Measurements from ENCODE around the gene MMP28.

Gene MMP28

DNA sequence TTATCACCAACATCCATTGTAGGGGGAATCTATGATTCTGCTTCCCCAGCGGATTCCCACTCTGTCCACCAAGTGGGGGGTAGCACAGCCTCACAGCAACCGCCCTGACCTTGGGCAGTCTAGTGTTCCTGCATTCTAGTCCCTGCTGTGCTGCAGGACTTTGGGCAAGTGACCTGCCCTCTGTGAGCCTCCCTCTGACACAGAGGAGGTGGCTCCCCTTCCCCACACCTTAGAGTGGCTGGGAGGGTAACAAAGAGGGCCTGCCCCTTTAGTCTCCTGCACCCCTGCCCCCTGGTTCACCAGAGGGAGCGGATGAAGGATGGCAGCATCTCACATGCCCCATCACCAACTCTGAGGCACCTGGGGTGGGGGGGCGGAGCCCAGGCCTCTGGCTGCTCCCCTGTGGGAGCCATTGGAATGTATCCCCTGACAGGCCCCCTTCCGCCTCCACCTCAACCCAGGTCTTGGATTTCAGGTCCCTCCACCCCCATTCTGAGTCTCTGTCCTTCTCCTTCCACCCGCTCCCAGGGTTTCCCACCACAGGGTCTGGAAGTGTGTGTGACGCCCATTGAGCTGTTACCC is 52.5 kb downstream of the MMP28 start:
- no peak for TF ChIP-seq EZH2phosphoT487 (conservative IDR thresholded peaks at IDR 0.05; ENCODE audit: low read length)
- TF ChIP-seq CTCF (IDR thresholded peaks at IDR 0.05; ENCODE audit: insufficient read depth, low read length, poor library complexity, severe bottlenecking), result no peak
- Histone ChIP-seq H3K27ac (ENCODE audit: low read depth, low read length) (no peak overlapping the region), H3K4me3 (ENCODE audit: insufficient read depth, low read length, poor library complexity, severe bottlenecking) (no peak overlapping the region), H2AFZ (ENCODE audit: low read depth, low read length, severe bottlenecking) (no peak overlapping the region), H3F3A (ENCODE audit: insufficient read depth) (no peaks in the 10 kb centered on the region), H3K36me3 (ENCODE audit: low read length) (no peaks in the 10 kb centered on the region), H3K27me3 (ENCODE audit: low read length) (no peaks in the 10 kb centered on the region), H3K9ac (ENCODE audit: low read length) (no peak overlapping the region), H3K9me2 (replicated peaks; ENCODE audit: insufficient read depth, low read length) (no peaks in the 10 kb centered on the region), H3K9me3 (ENCODE audit: insufficient read depth, low read length) (no peaks in the 10 kb centered on the region), H4K20me1 (ENCODE audit: low read depth, low read length) (no peaks in the 10 kb centered on the region), H3K4me2 (ENCODE audit: low read depth, low read length, poor library complexity, severe bottlenecking) (no peak overlapping the region), H3K79me2 (ENCODE audit: insufficient read depth, low read length) (no peaks in the 10 kb centered on the region)

DNA sequence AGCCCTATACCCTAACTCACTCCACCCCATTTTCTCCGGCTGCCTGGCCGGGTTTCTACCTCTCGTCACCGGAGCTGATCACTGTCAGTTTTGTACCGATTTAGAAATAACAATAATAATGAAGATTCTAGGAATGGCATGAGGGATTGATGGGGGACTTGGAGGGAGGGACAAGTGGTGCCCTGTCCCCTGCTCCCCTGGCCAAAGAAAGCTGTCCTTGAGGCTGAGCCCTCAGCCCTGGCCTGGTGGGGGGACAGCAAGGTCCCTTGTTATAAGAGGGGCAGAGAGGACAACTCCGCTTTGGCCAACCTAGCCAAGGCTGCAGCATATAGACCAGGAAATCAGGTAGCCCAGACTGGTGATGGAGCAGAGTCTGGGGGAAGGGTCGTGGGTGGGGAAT is 52.9 kb downstream of the MMP28 start:
- no peak overlapping the region for H3K4me2 ChIP-seq (ENCODE audit: low read depth, low read length, poor library complexity, severe bottlenecking)
- H3K27me3 ChIP-seq (ENCODE audit: low read length), result no peaks in the 10 kb centered on the region
- TF ChIP-seq EZH2phosphoT487 (conservative IDR thresholded peaks at IDR 0.05; ENCODE audit: low read length) (no peak), CTCF (IDR thresholded peaks at IDR 0.05; ENCODE audit: insufficient read depth, low read length, poor library complexity, severe bottlenecking) (no peak)
- H3K79me2 ChIP-seq (ENCODE audit: insufficient read depth, low read length), result no peaks in the 10 kb centered on the region
- no peak overlapping the region for H3K27ac ChIP-seq (ENCODE audit: low read depth, low read length)
- H2AFZ ChIP-seq (ENCODE audit: low read depth, low read length, severe bottlenecking), result no peak overlapping the region
- H3K4me3 ChIP-seq (ENCODE audit: insufficient read depth, low read length, poor library complexity, severe bottlenecking), result no peak overlapping the region
- no peaks in the 10 kb centered on the region for H3K9me3 ChIP-seq (ENCODE audit: insufficient read depth, low read length)
- no peaks in the 10 kb centered on the region for H3K36me3 ChIP-seq (ENCODE audit: low read length)
- H3K9ac ChIP-seq (ENCODE audit: low read length), result no peak overlapping the region
- no peaks in the 10 kb centered on the region for H3F3A ChIP-seq (ENCODE audit: insufficient read depth)
- H4K20me1 ChIP-seq (ENCODE audit: low read depth, low read length), result no peaks in the 10 kb centered on the region
- H3K9me2 ChIP-seq (replicated peaks; ENCODE audit: insufficient read depth, low read length), result no peaks in the 10 kb centered on the region

DNA sequence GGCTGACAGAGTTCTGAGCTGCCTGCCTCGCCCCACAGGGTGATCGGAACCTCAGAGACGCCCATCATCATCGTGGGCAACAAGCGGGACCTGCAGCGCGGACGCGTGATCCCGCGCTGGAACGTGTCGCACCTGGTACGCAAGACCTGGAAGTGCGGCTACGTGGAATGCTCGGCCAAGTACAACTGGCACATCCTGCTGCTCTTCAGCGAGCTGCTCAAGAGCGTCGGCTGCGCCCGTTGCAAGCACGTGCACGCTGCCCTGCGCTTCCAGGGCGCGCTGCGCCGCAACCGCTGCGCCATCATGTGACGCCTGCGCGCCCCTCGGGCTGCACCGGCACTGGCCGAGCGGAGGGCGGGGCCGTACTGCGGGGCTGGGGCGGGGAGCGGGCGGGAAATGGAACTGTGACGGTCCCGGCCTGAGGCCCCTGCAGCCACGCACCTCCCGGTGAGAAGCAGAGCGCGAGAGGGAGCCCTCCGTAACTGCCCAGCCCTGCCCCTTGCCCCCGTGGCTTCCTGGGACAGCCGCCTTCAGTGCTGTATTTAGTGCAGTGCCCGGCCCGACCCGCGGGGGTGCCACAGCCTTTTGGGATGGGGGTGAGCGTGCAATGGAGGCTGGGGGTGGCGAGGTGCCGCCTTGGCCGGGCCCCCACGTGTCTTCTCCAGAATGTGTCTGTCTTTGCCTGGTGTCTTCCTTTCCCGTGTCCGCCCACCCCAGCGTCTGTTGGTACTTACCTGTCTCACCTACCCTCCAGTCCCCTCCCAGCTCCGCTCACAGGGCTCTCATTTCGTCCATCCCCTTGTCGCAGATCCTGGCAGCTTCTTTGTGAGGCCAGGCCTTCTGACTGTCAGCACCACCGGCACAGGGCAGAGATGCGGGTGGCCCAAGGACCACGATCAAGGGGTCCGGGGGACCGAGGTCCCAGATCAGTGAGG is 54.2 kb downstream of the MMP28 start:
- Histone ChIP-seq H3K4me3 (ENCODE audit: insufficient read depth, low read length, poor library complexity, severe bottlenecking) (no peak overlapping the region), H3K9ac (ENCODE audit: low read length) (no peak overlapping the region), H3F3A (ENCODE audit: insufficient read depth) (no peaks in the 10 kb centered on the region), H3K9me2 (replicated peaks; ENCODE audit: insufficient read depth, low read length) (no peaks in the 10 kb centered on the region), H4K20me1 (ENCODE audit: low read depth, low read length) (no peaks in the 10 kb centered on the region), H3K36me3 (ENCODE audit: low read length) (no peaks in the 10 kb centered on the region), H3K9me3 (ENCODE audit: insufficient read depth, low read length) (no peaks in the 10 kb centered on the region), H2AFZ (ENCODE audit: low read depth, low read length, severe bottlenecking) (no peak overlapping the region), H3K27me3 (ENCODE audit: low read length) (no peaks in the 10 kb centered on the region), H3K79me2 (ENCODE audit: insufficient read depth, low read length) (no peaks in the 10 kb centered on the region), H3K4me2 (ENCODE audit: low read depth, low read length, poor library complexity, severe bottlenecking) (no peak overlapping the region), H3K27ac (ENCODE audit: low read depth, low read length) (no peak overlapping the region)
- TF ChIP-seq CTCF (IDR thresholded peaks at IDR 0.05; ENCODE audit: insufficient read depth, low read length, poor library complexity, severe bottlenecking) (no peak), EZH2phosphoT487 (conservative IDR thresholded peaks at IDR 0.05; ENCODE audit: low read length) (no peak)
